Endothelial cell of umbilical vein (primary cell): Measurements from ENCODE around the gene GALNT8. TPM values are rescaled to one million over a fixed set of nuclear protein-coding genes. Genes with fewer than 3 reads are reported as not detected.

Experiments
- Bru-seq: library from RNA; stranded (reverse); fragments of 400-500 nt; gene quantifications from one replicate; lab custom pipeline; 2021; lab: Mats Ljungman, UMichigan
- BruChase-seq, 2 experiments: library from RNA; stranded (reverse); fragments of 400-500 nt; gene quantifications; one replicate each; lab custom pipeline; 2021; lab: Mats Ljungman, UMichigan
- BruUV-seq: library from RNA; stranded (reverse); fragments of 400-500 nt; replicated peaks from 2 replicates; lab custom pipeline; 2021; lab: Mats Ljungman, UMichigan
- CTCF ChIA-PET: fragments of 300-600, 350-600 bp; sonication (Branson Sonifier 250); formaldehyde crosslinking; loops from one replicate; lab custom pipeline; 2021; ENCODE audit warnings: antibody characterized with exemption, inconsistent platforms; lab: Charles Lee
- POLR2A ChIA-PET: fragments of 300-600, 350-600 bp; sonication (Branson Sonifier 250); formaldehyde crosslinking; loops from one replicate; lab custom pipeline; 2021; ENCODE audit warnings: antibody characterized with exemption, inconsistent platforms; lab: Charles Lee
- DNase-seq: peaks from one replicate; pipeline ENCODE4 v3.0.0-alpha.2; 2011; ENCODE audit warnings: low read depth, low spot score
- FAIRE-seq: peaks from 2 replicates; lab custom pipeline; 2011; peaks lifted over from hg19 to GRCh38; lab: Jason Lieb, UNC
- H2AFZ ChIP-seq: 2 replicates; pipeline ENCODE4 v1.6.0; 2012; ENCODE audit warnings: low read depth, low read length, control low read depth, inconsistent platforms
- H3K27ac ChIP-seq: 2 replicates; pipeline ENCODE4 v1.5.1; 2011; ENCODE audit warnings: low read depth, mild to moderate bottlenecking, control low read depth, low read length, moderate library complexity; ENCODE audit not compliant: insufficient read depth
- H3K27me3 ChIP-seq, 2 experiments: 2 replicates each; pipeline versions ENCODE4 v1.6.0 to v1.6.1; 2011; ENCODE audit warnings: low read length in 2 of 2, mixed read lengths in 1 of 2; ENCODE audit not compliant: control insufficient read depth in 2 of 2, insufficient read depth in 2 of 2
- H3K36me3 ChIP-seq, 2 experiments: 2 replicates in 1 of 2; 3 replicates in 1 of 2; pipeline ENCODE4 v1.5.1; 2011; ENCODE audit warnings: low read length in 2 of 2, mild to moderate bottlenecking in 1 of 2, moderate library complexity in 1 of 2; ENCODE audit not compliant: control insufficient read depth in 2 of 2, insufficient read depth in 2 of 2; ENCODE audit errors: extremely low read depth in 1 of 2
- H3K4me1 ChIP-seq: 3 replicates; pipeline ENCODE4 v1.5.1; 2011; ENCODE audit warnings: mild to moderate bottlenecking, low read length; ENCODE audit not compliant: control insufficient read depth, insufficient read depth; ENCODE audit errors: extremely low read depth
- H3K4me2 ChIP-seq: 2 replicates; pipeline ENCODE4 v1.6.1; 2011; ENCODE audit warnings: low read length, control low read depth, mixed read lengths; ENCODE audit not compliant: insufficient read depth
- H3K4me3 ChIP-seq, 3 experiments: fragments of 200-600 bp in 1 of 3; sonication (generic), shearing (Covaris generic) in 1 of 3; replicated peaks in 1 of 3; 2 replicates each; pipeline ENCODE4 v1.5.1; 2011 to 2016; ENCODE audit warnings: control low read depth in 3 of 3, low read length in 3 of 3, mild to moderate bottlenecking in 2 of 3, inconsistent platforms in 1 of 3, low read depth in 1 of 3, moderate library complexity in 1 of 3; ENCODE audit not compliant: insufficient read depth in 1 of 3
- H3K79me2 ChIP-seq: 2 replicates; pipeline ENCODE4 v1.6.0; 2012; ENCODE audit warnings: low read length, inconsistent platforms; ENCODE audit not compliant: control insufficient read depth, insufficient read depth
- H3K9ac ChIP-seq: replicated peaks from 2 replicates; pipeline ENCODE3; 2011; ENCODE audit warnings: low read length, control low read depth; ENCODE audit not compliant: insufficient read depth; ENCODE audit errors: extremely low read depth
- H3K9me1 ChIP-seq: replicated peaks from 3 replicates; pipeline ENCODE4 v1.6.0; 2011; ENCODE audit warnings: mild to moderate bottlenecking, low read length; ENCODE audit not compliant: control insufficient read depth, insufficient read depth; ENCODE audit errors: extremely low read depth
- H3K9me3 ChIP-seq: replicated peaks from 2 replicates; pipeline ENCODE4 v1.5.1; 2012; ENCODE audit warnings: low read length, inconsistent platforms; ENCODE audit not compliant: control insufficient read depth, insufficient read depth
- H4K20me1 ChIP-seq: replicated peaks from 2 replicates; pipeline ENCODE3; 2011; ENCODE audit warnings: mild to moderate bottlenecking, low read length; ENCODE audit not compliant: control insufficient read depth, insufficient read depth; ENCODE audit errors: extremely low read depth
- FOS ChIP-seq: IDR thresholded peaks from 2 replicates; pipeline ENCODE4 v1.6.1; 2011; ENCODE audit warnings: mild to moderate bottlenecking, low read length, moderate library complexity, borderline replicate concordance; ENCODE audit not compliant: insufficient read depth
- dilution Hi-C: fragments of 300-500 bp; cut with MboI; formaldehyde crosslinking; loops from one replicate; pipeline ENCODE4 v1.15.0; 2019; ENCODE audit warnings: low sequenced_read_pairs; ENCODE audit not compliant: extremely low pct_ligation_motif_present
- intact Hi-C: fragments of 100-400 bp; cut with micrococcal nuclease; formaldehyde crosslinking; loops from one replicate; pipeline ENCODE4 v1.10.0; 2022
- long read RNA-seq: library from polyadenylated mRNA; stranded (forward); transcript quantifications from one replicate; pipeline ENCODE4 v2.0.0, GENCODE V29; 2021
- polyA minus RNA-seq, 3 experiments: library from RNA; depleted of rRNA, polyadenylated mRNA; stranded (reverse); fragments of >200 nt; gene quantifications; 1 replicate in 1 of 3; 2 replicates in 2 of 3; pipeline ENCODE4 v1.2.3, GENCODE V29; 2011
- polyA plus RNA-seq, 4 experiments: library from polyadenylated mRNA; depleted of rRNA in 3 of 4; stranded (reverse) in 3 of 4; unstranded in 1 of 4; fragments of >200 nt; gene quantifications; 2 replicates each; pipeline versions ENCODE4 v1.2.1 to v1.2.3, GENCODE V29; 2011 to 2012; ENCODE audit warnings: missing spikeins in 1 of 4
- total RNA-seq: library from RNA; stranded (reverse); gene quantifications from 2 replicates; pipeline ENCODE4 v1.2.3, GENCODE V29; 2021
- TF ChIP-seq, protein P1 (sequence below), 2 donors: IDR thresholded peaks; 1 replicate in 1 of 2; 2 replicates in 1 of 2; pipeline ENCODE4 v1.5.1; 2011; ENCODE audit warnings: low read length in 2 of 2, mild to moderate bottlenecking in 2 of 2, moderate library complexity in 2 of 2, control low read depth in 1 of 2, inconsistent platforms in 1 of 2, low read depth in 1 of 2; ENCODE audit not compliant: insufficient read depth in 1 of 2; ENCODE audit errors: extremely low read depth in 1 of 2

The GALNT8 gene, protein sequence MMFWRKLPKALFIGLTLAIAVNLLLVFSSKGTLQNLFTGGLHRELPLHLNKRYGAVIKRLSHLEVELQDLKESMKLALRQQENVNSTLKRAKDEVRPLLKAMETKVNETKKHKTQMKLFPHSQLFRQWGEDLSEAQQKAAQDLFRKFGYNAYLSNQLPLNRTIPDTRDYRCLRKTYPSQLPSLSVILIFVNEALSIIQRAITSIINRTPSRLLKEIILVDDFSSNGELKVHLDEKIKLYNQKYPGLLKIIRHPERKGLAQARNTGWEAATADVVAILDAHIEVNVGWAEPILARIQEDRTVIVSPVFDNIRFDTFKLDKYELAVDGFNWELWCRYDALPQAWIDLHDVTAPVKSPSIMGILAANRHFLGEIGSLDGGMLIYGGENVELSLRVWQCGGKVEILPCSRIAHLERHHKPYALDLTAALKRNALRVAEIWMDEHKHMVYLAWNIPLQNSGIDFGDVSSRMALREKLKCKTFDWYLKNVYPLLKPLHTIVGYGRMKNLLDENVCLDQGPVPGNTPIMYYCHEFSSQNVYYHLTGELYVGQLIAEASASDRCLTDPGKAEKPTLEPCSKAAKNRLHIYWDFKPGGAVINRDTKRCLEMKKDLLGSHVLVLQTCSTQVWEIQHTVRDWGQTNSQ
- total RNA-seq (0.09 TPM in 1 of 2 replicates, not detected in the other), polyA plus RNA-seq (0.03 TPM in 2 replicates), polyA minus RNA-seq (0.02 TPM in 1 of 2 replicates, not detected in the other), Bru-seq, nascent RNA (percentile 9 among the genes with signal in this experiment), BruChase-seq, experiment 1, labeled RNA remaining after a 6-hour chase (percentile 17 among the genes with signal in this experiment), BruChase-seq, experiment 2, labeled RNA remaining after a 2-hour chase (percentile 14 among the genes with signal in this experiment)
- polyA plus RNA-seq (2011; cell fraction: cytosol; rRNA removed), result 0.04 and 0.07 TPM in 2 replicates
- 0.08 TPM in 2 replicates for polyA plus RNA-seq (2011; cell fraction: nucleus; rRNA removed)
- 0.19 and 0.37 TPM in 2 replicates for polyA plus RNA-seq (2012)
- not detected for polyA minus RNA-seq (2011; cell fraction: cytosol; rRNA and poly(A)+ RNA removed)
- polyA minus RNA-seq (2011; cell fraction: nucleus; rRNA and poly(A)+ RNA removed), result not detected in 2 replicates
- long read RNA-seq, result 0 reads

DNA sequence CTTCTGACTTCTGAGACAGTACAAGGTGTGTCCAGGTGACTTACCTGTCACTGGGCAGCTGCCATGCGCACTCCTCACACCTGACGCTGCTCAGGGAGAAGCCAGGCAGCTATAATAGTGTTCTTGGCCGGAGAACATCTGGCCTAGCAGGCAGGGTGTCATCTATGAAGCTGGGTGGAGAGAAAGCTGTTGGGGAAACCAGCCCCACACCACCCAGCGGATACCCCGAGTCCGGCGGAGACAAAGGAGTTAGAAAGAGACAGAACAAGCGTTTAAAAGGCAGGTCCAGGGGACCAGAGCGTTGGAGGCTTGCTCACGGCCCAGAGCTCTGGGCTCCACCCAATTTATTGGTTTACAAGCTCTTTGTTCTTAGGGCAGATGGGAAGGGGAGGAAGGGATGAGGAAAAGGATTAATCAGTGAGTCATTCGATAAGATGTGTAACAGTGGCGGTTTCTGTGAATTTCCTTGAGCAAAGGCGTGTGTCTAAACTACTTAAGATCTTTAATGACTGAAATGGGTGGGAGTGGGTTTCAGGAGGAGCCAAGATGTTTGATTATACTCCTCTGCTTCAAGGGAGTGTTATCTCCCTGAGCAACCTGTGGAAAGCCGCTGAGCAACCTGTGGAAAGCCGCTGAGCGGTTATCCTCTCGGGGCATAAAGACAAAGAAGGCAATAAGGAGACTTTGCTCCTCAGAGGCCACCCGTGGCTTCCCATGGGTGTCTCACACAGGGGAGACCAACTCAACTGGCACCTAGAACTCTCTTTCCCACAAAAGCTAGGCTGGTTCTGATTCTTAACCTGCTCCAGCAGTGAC is at the start of gene GALNT8:
Gene GALNT8 (plus strand): TSS at position 580 of the 816 bp plus-strand sequence. CDS start 278 bp downstream, outside the sequence.
- no peaks in the 10 kb centered on the region for H3K9me1 ChIP-seq
- BruUV-seq, result no TSS peak
- no peak within 1 kb of the TSS for H3K4me2 ChIP-seq
- no peaks in the 10 kb centered on the region for H3K79me2 ChIP-seq
- H4K20me1 ChIP-seq, result no peaks in the 10 kb centered on the region
- TF ChIP-seq FOS, result peak; percentile 70
- TF ChIP-seq, protein P1, sequence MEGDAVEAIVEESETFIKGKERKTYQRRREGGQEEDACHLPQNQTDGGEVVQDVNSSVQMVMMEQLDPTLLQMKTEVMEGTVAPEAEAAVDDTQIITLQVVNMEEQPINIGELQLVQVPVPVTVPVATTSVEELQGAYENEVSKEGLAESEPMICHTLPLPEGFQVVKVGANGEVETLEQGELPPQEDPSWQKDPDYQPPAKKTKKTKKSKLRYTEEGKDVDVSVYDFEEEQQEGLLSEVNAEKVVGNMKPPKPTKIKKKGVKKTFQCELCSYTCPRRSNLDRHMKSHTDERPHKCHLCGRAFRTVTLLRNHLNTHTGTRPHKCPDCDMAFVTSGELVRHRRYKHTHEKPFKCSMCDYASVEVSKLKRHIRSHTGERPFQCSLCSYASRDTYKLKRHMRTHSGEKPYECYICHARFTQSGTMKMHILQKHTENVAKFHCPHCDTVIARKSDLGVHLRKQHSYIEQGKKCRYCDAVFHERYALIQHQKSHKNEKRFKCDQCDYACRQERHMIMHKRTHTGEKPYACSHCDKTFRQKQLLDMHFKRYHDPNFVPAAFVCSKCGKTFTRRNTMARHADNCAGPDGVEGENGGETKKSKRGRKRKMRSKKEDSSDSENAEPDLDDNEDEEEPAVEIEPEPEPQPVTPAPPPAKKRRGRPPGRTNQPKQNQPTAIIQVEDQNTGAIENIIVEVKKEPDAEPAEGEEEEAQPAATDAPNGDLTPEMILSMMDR (IDR thresholded peaks at IDR 0.05; ENCODE audit: extremely low read depth in 1 of 2, insufficient read depth in 1 of 2, low read depth in 1 of 2, low read length in 2 of 2), result no peak
- H2AFZ ChIP-seq, result no peak within 1 kb of the TSS
- DNase-seq (peak; percentile 11), FAIRE-seq (peak; percentile 54)
- peaks cover 3% of the 10 kb centered on the region for H3K4me1 ChIP-seq
- no peak within 1 kb of the TSS for H3K4me3 ChIP-seq
- CTCF ChIA-PET, result interaction anchor here (1.0 to 1.7 kb wide), 2 partner anchors 9 to 38 kb away, joined by 3 to 4 read pairs; no protein-coding TSS in a partner anchor
- peaks cover 5 to 14% of the 10 kb centered on the region in 2 experiments for H3K27me3 ChIP-seq
- no peaks in the 10 kb centered on the region for H3K9me3 ChIP-seq
- no peak within 1 kb of the TSS for H3K9ac ChIP-seq
- dilution Hi-C loops, result no loop called here
- POLR2A ChIA-PET, result no interaction called here
- intact Hi-C loops, result no loop called here
- no peak within 1 kb of the TSS for H3K27ac ChIP-seq
- no peaks in the 10 kb centered on the region for H3K36me3 ChIP-seq
